Measurements from ENCODE around the gene KIAA1671.

Gene KIAA1671

GRCh38 chr22:25021409-25021808 lies 68.9 kb downstream of the KIAA1671 start:
- Histone ChIP-seq H4K12ac (ENCODE audit: low read depth, low read length) (no peak overlapping the region), H2BK12ac (ENCODE audit: low read length) (no peak overlapping the region), H2BK5ac (ENCODE audit: low read depth, low read length, poor library complexity) (no peak overlapping the region)

GRCh38 chr22:25021976-25022711 lies 69.6 kb downstream of the KIAA1671 start:
- Histone ChIP-seq H3K36me3 (ENCODE audit: control insufficient read depth in 1 of 2, insufficient read depth in 2 of 2, low read length in 2 of 2) (no peaks in the 10 kb centered on the region), H2AK5ac (ENCODE audit: low read length) (no peak overlapping the region), H4K8ac (ENCODE audit: low read depth, low read length) (no peak overlapping the region), H3K9ac (ENCODE audit: low read length) (no peak overlapping the region), H3K27ac (ENCODE audit: low read depth, low read length) (no peak overlapping the region), H2AFZ (ENCODE audit: insufficient read depth, low read length, poor library complexity) (no peak overlapping the region), H3K14ac (ENCODE audit: low read length) (no peak overlapping the region), H3K27me3 (ENCODE audit: insufficient read depth, low read length) (no peaks in the 10 kb centered on the region), H4K91ac (ENCODE audit: low read depth, low read length) (no peak overlapping the region), H3K23ac (ENCODE audit: low read length) (no peak overlapping the region), H3K18ac (ENCODE audit: low read length) (no peak overlapping the region), H2BK5ac (ENCODE audit: low read depth, low read length, poor library complexity) (no peak overlapping the region), H3K79me1 (ENCODE audit: low read length) (peaks cover 5% of the 10 kb centered on the region), H3K4me2 (ENCODE audit: low read length) (no peak overlapping the region), H3K4me1 (ENCODE audit: control insufficient read depth in 1 of 2, insufficient read depth in 2 of 2, low read length in 2 of 2) (peaks cover 11 to 16% of the 10 kb centered on the region in 2 experiments), H3K4me3 (ENCODE audit: low read depth, low read length) (no peak overlapping the region), H2BK120ac (ENCODE audit: insufficient read depth, low read length, poor library complexity) (no peak overlapping the region), H3K9me3 (ENCODE audit: insufficient read depth, low read depth, low read length) (peaks cover 1% of the 10 kb centered on the region), H3K79me2 (ENCODE audit: control insufficient read depth, insufficient read depth, low read length, poor library complexity) (peaks cover 2% of the 10 kb centered on the region), H3K4ac (ENCODE audit: low read depth, low read length) (no peak overlapping the region), H4K12ac (ENCODE audit: low read depth, low read length) (no peak overlapping the region), H2BK12ac (ENCODE audit: low read length) (no peak overlapping the region)
- DNase-seq = no peak
- no CpG with 5 or more reads among the region's 11 CpGs for WGBS (ENCODE audit: extremely low coverage, insufficient coverage, insufficient read length)

More at GRCh38 chr22:25021409-25021808, 68.9 kb downstream of the KIAA1671 start:
- H3K79me2 ChIP-seq (ENCODE audit: control insufficient read depth, insufficient read depth, low read length, poor library complexity) = peaks cover 2% of the 10 kb centered on the region
- peaks cover 4% of the 10 kb centered on the region for H3K9me3 ChIP-seq (ENCODE audit: insufficient read depth, low read depth, low read length)
- H3K36me3 ChIP-seq (ENCODE audit: control insufficient read depth in 1 of 2, insufficient read depth in 2 of 2, low read length in 2 of 2) = no peaks in the 10 kb centered on the region
- no peak overlapping the region for H3K18ac ChIP-seq (ENCODE audit: low read length)
- no peak overlapping the region for H2AFZ ChIP-seq (ENCODE audit: insufficient read depth, low read length, poor library complexity)
- H3K79me1 ChIP-seq (ENCODE audit: low read length) = peaks cover 5% of the 10 kb centered on the region
- H2AK5ac ChIP-seq (ENCODE audit: low read length) = no peak overlapping the region
- H4K8ac ChIP-seq (ENCODE audit: low read depth, low read length) = no peak overlapping the region
- H3K23ac ChIP-seq (ENCODE audit: low read length) = no peak overlapping the region
- WGBS (ENCODE audit: extremely low coverage, insufficient coverage, insufficient read length) = no CpG with 5 or more reads among the region's 3 CpGs
- H3K4ac ChIP-seq (ENCODE audit: low read depth, low read length) = no peak overlapping the region
- no peak overlapping the region for H4K91ac ChIP-seq (ENCODE audit: low read depth, low read length)
- H3K27ac ChIP-seq (ENCODE audit: low read depth, low read length) = no peak overlapping the region
- H3K4me1 ChIP-seq (ENCODE audit: control insufficient read depth in 1 of 2, insufficient read depth in 2 of 2, low read length in 2 of 2) = peaks cover 4 to 9% of the 10 kb centered on the region in 2 experiments
- no peak overlapping the region for H3K4me2 ChIP-seq (ENCODE audit: low read length)
- H3K4me3 ChIP-seq (ENCODE audit: low read depth, low read length) = no peak overlapping the region
- H2BK120ac ChIP-seq (ENCODE audit: insufficient read depth, low read length, poor library complexity) = no peak overlapping the region
- no peaks in the 10 kb centered on the region for H3K27me3 ChIP-seq (ENCODE audit: insufficient read depth, low read length)
- no peak overlapping the region for H3K9ac ChIP-seq (ENCODE audit: low read length)
- no peak overlapping the region for H3K14ac ChIP-seq (ENCODE audit: low read length)
- no peak for DNase-seq

GRCh38 chr22:25023879-25024278 lies 71.4 kb downstream of the KIAA1671 start:
- WGBS (ENCODE audit: extremely low coverage, insufficient coverage, insufficient read length) = no CpG with 5 or more reads among the region's 3 CpGs
- H4K91ac ChIP-seq (ENCODE audit: low read depth, low read length) = no peak overlapping the region

GRCh38 chr22:25024895-25025294 lies 72.4 kb downstream of the KIAA1671 start:
- Histone ChIP-seq H3K79me1 (ENCODE audit: low read length) (peaks cover 5% of the 10 kb centered on the region), H3K4me2 (ENCODE audit: low read length) (no peak overlapping the region), H3K9me3 (ENCODE audit: insufficient read depth, low read depth, low read length) (no peaks in the 10 kb centered on the region), H2AFZ (ENCODE audit: insufficient read depth, low read length, poor library complexity) (no peak overlapping the region), H3K79me2 (ENCODE audit: control insufficient read depth, insufficient read depth, low read length, poor library complexity) (peaks cover 2% of the 10 kb centered on the region), H2BK5ac (ENCODE audit: low read depth, low read length, poor library complexity) (no peak overlapping the region), H3K4me1 (ENCODE audit: control insufficient read depth in 1 of 2, insufficient read depth in 2 of 2, low read length in 2 of 2) (peaks cover 14 to 24% of the 10 kb centered on the region in 2 experiments), H2BK120ac (ENCODE audit: insufficient read depth, low read length, poor library complexity) (no peak overlapping the region), H3K4me3 (ENCODE audit: low read depth, low read length) (no peak overlapping the region), H3K36me3 (ENCODE audit: control insufficient read depth in 1 of 2, insufficient read depth in 2 of 2, low read length in 2 of 2) (no peaks in the 10 kb centered on the region), H4K91ac (ENCODE audit: low read depth, low read length) (no peak overlapping the region), H4K8ac (ENCODE audit: low read depth, low read length) (no peak overlapping the region), H3K27ac (ENCODE audit: low read depth, low read length) (no peak overlapping the region), H3K27me3 (ENCODE audit: insufficient read depth, low read length) (no peaks in the 10 kb centered on the region), H3K9ac (ENCODE audit: low read length) (no peak overlapping the region), H3K18ac (ENCODE audit: low read length) (no peak overlapping the region), H4K12ac (ENCODE audit: low read depth, low read length) (no peak overlapping the region), H3K23ac (ENCODE audit: low read length) (no peak overlapping the region), H2BK12ac (ENCODE audit: low read length) (no peak overlapping the region), H2AK5ac (ENCODE audit: low read length) (no peak overlapping the region), H3K4ac (ENCODE audit: low read depth, low read length) (no peak overlapping the region), H3K14ac (ENCODE audit: low read length) (no peak overlapping the region)
- DNase-seq = no peak
- WGBS (ENCODE audit: extremely low coverage, insufficient coverage, insufficient read length) = no CpG with 5 or more reads among the region's 3 CpGs

More at GRCh38 chr22:25023879-25024278, 71.4 kb downstream of the KIAA1671 start:
- Histone ChIP-seq H3K23ac (ENCODE audit: low read length) (no peak overlapping the region), H3K27ac (ENCODE audit: low read depth, low read length) (no peak overlapping the region), H3K36me3 (ENCODE audit: control insufficient read depth in 1 of 2, insufficient read depth in 2 of 2, low read length in 2 of 2) (no peaks in the 10 kb centered on the region), H3K27me3 (ENCODE audit: insufficient read depth, low read length) (no peaks in the 10 kb centered on the region), H3K9ac (ENCODE audit: low read length) (no peak overlapping the region), H3K4ac (ENCODE audit: low read depth, low read length) (no peak overlapping the region), H3K4me3 (ENCODE audit: low read depth, low read length) (no peak overlapping the region), H4K12ac (ENCODE audit: low read depth, low read length) (no peak overlapping the region), H4K8ac (ENCODE audit: low read depth, low read length) (no peak overlapping the region), H2AFZ (ENCODE audit: insufficient read depth, low read length, poor library complexity) (no peak overlapping the region), H2BK120ac (ENCODE audit: insufficient read depth, low read length, poor library complexity) (no peak overlapping the region), H3K14ac (ENCODE audit: low read length) (no peak overlapping the region), H2BK5ac (ENCODE audit: low read depth, low read length, poor library complexity) (no peak overlapping the region), H2AK5ac (ENCODE audit: low read length) (no peak overlapping the region), H3K79me1 (ENCODE audit: low read length) (peaks cover 5% of the 10 kb centered on the region), H3K79me2 (ENCODE audit: control insufficient read depth, insufficient read depth, low read length, poor library complexity) (peaks cover 2% of the 10 kb centered on the region), H2BK12ac (ENCODE audit: low read length) (no peak overlapping the region), H3K18ac (ENCODE audit: low read length) (no peak overlapping the region), H3K9me3 (ENCODE audit: insufficient read depth, low read depth, low read length) (no peaks in the 10 kb centered on the region), H3K4me2 (ENCODE audit: low read length) (no peak overlapping the region), H3K4me1 (ENCODE audit: control insufficient read depth in 1 of 2, insufficient read depth in 2 of 2, low read length in 2 of 2) (peaks cover 14 to 24% of the 10 kb centered on the region in 2 experiments)
- no peak for DNase-seq
